ACC112 (cell line): ENCODE measurements around the gene AKR1C8.
"Not testable (repeated sequence)": the region's sequence is repeated elsewhere in the genome, so short reads cannot be mapped to it uniquely, and the experiment has no call there.

Experiments used
- H2AFZ ChIP-seq: fragments of 200-600 bp; sonication (generic); one replicate; pipeline ENCODE4 v1.6.0; 2017; ENCODE audit warnings: antibody characterized with exemption, low read length; ENCODE audit not compliant: unreplicated experiment
- H3K27ac ChIP-seq: fragments of 200-600 bp; sonication (generic); 2 replicates; pipeline ENCODE4 v1.5.1; 2014; ENCODE audit warnings: low read depth, mild to moderate bottlenecking, antibody characterized with exemption, low read length, moderate library complexity
- H3K27me3 ChIP-seq: fragments of 200-600 bp; sonication (generic); 2 replicates; pipeline ENCODE4 v1.6.1; 2014; ENCODE audit warnings: mild to moderate bottlenecking, antibody characterized with exemption, low read length, moderate library complexity, mixed read lengths; ENCODE audit not compliant: insufficient read depth
- H3K36me3 ChIP-seq: fragments of 200-600 bp; sonication (generic); 2 replicates; pipeline ENCODE4 v1.6.1; 2016; ENCODE audit warnings: mild to moderate bottlenecking, antibody characterized with exemption, low read length, moderate library complexity, mixed read lengths; ENCODE audit not compliant: insufficient read depth
- H3K4me1 ChIP-seq: fragments of 200-600 bp; sonication (generic); one replicate; pipeline ENCODE4 v1.6.1; 2016; ENCODE audit warnings: low read length, mixed read lengths; ENCODE audit not compliant: insufficient read depth, unreplicated experiment, control insufficient read depth
- H3K4me3 ChIP-seq: fragments of 200-600 bp; sonication (generic); 2 replicates; pipeline ENCODE4 v1.5.1; 2014; ENCODE audit warnings: mild to moderate bottlenecking, low read depth, low read length
- H3K79me2 ChIP-seq: fragments of 200-600 bp; sonication (generic); one replicate; pipeline ENCODE4 v1.6.0; 2016; ENCODE audit warnings: low read length; ENCODE audit not compliant: control insufficient read depth, unreplicated experiment, insufficient read depth

The AKR1C8 gene

DNA sequence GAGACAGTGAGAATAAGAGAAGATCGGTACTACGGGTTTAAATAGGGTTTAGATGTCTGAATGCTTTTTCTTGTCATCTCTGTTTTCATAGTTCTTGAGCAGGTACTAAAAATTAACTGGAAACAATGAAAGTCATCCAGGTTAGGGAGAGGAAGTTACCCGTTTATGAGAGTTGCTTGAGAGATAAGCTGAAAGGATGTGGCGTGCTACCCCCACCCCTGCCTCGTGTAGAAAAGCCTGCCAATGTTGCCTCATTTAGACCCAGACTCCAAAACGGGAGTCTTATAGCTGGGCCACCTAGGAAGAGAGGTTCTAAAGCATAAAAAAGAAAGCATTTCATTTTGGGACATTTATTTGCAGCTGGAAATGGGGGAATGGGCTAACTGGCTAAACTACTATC, 21.8 kb upstream of the AKR1C8 start:
- peaks cover 65% of the 10 kb centered on the region for H3K27me3 ChIP-seq
- H3K79me2 ChIP-seq = no peaks in the 10 kb centered on the region
- no peak overlapping the region for H3K27ac ChIP-seq
- H2AFZ ChIP-seq = no peak overlapping the region
- no peak overlapping the region for H3K4me3 ChIP-seq
- H3K4me1 ChIP-seq = no peaks in the 10 kb centered on the region
- no peaks in the 10 kb centered on the region for H3K36me3 ChIP-seq

DNA sequence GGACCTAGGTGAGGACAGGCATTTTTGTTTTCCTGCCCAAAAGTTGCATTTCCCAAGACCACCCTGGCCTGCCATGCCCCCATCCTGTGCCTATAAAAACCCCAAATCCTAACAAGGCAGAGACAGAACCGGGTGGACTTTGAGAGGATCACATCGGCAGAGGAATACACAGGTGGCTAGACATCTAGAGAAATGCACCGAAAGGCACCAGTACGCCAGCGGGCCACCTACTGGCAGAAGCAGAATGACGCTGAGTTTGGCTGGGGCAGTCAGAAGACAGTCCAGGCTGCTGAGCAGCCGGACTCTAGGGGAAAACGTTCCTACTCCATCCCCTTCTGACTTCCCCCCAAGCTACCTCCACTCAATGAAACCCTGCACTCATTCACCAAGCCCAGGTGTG, 14.4 kb upstream of the AKR1C8 start:
- no peak overlapping the region for H3K27ac ChIP-seq
- no peaks in the 10 kb centered on the region for H3K4me1 ChIP-seq
- H3K79me2 ChIP-seq = no peaks in the 10 kb centered on the region
- H2AFZ ChIP-seq = no peak overlapping the region
- H3K36me3 ChIP-seq = no peaks in the 10 kb centered on the region
- no peak overlapping the region for H3K4me3 ChIP-seq
- peaks cover 24% of the 10 kb centered on the region for H3K27me3 ChIP-seq

DNA sequence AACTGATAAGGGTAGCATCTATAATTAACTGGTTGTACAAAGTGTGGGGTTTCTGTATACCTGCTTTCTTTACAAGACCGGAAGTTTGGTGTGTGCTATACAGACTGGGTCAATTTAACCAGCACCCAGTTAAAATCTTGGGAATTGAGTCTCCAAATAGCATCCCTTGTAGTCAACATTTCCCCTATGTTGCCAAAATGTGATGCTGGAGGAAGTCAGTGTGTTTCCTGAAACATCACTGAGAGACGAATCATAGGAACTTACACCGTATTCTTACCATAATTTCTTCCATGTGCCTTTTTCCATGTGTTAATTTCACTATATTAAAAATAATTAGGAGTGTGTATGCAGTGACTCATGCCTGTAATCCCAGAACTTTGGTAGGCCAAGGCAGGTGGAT, 13.4 kb upstream of the AKR1C8 start:
- H3K79me2 ChIP-seq = no peaks in the 10 kb centered on the region
- no peak overlapping the region for H3K4me3 ChIP-seq
- no peak overlapping the region for H3K27ac ChIP-seq
- no peaks in the 10 kb centered on the region for H3K36me3 ChIP-seq
- no peak overlapping the region for H2AFZ ChIP-seq
- H3K4me1 ChIP-seq = no peaks in the 10 kb centered on the region
- H3K27me3 ChIP-seq = peaks cover 14% of the 10 kb centered on the region; the same call in 1 of the 2 replicates

DNA sequence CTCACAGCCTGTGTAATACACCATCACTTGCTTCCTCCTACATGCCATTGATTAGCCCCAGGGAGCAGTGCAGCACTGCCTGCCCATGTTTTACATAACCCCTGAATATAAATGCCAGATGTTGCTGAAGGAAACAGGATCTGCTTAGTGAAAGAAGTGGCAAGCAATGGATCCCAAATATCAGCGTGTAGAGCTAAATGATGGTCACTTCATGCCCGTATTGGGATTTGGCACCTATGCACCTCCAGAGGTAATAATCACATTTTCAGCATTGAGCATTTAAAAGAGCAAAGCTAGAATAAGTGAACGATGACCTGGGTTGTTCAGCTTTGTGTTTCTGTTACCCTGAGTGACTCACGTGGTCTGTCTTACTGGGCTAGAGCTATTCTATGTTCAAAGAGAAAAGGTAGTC, 11.8 kb upstream of the AKR1C8 start, which contains the start of gene AKR1C4:
AKR1C4 (plus strand) TSS at position 136 of the 412 bp plus-strand sequence; CDS start at position 167, 31 bp downstream.
- no peak within 1 kb of the TSS for H3K27ac ChIP-seq
- no peak within 1 kb of the TSS for H2AFZ ChIP-seq
- H3K27me3 ChIP-seq = peaks cover under 1% of the 10 kb centered on the region; the same call in 1 of the 2 replicates
- H3K36me3 ChIP-seq = no peaks in the 10 kb centered on the region
- H3K4me1 ChIP-seq = no peaks in the 10 kb centered on the region
- no peaks in the 10 kb centered on the region for H3K79me2 ChIP-seq
- no peak within 1 kb of the TSS for H3K4me3 ChIP-seq

DNA sequence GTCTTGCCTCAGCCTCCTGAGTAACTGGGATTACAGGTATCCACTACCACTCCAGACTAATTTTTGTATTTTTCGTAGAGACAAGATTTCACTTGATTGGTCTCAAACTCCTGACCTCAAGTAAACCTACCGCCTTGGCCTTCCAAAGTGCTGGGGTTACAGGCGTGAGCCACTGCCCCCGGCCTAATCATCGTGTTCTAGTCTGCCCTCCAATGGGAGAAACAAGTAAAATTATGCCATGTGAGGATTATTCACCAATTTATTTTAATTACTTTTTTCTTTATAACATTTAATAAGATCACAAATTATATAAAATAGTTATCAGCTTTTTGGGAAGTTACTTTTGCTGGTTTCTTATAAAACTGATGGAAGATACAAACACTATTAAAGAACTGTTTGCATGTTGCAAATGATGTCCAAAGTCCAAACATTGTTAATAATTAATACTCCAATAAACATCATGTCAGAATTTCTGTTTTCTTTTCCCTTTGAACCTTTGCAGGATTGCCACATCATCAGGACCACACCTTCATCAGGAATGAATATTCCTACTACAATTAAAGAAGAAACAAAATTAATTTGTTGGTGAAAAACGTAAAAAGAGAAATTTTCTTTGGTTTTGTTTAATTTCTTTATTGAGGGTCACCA, 10.9 kb upstream of the AKR1C8 start:
- no peaks in the 10 kb centered on the region for H3K27me3 ChIP-seq
- H3K79me2 ChIP-seq = no peaks in the 10 kb centered on the region
- no peak overlapping the region for H3K27ac ChIP-seq
- no peak overlapping the region for H3K4me3 ChIP-seq
- no peaks in the 10 kb centered on the region for H3K4me1 ChIP-seq
- H3K36me3 ChIP-seq = no peaks in the 10 kb centered on the region
- no peak overlapping the region for H2AFZ ChIP-seq

DNA sequence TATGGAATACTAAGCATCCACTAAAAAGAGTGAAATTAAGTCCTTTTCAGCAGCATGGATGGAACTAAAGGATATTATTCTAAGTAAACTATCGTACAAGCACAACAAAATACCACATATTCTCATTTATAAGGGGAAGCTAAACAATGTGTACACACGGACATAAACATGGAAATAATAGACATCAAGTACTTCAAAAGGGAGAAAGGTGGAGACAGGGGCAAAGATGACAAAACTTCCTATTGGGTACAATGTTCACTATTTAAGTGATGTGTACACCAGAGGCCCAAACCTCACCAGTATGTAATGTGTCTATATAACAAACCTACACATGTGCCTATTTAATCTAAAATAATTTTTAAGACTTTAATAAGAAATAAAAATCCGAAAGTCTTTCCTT, 9.5 kb upstream of the AKR1C8 start:
- Histone ChIP-seq H3K36me3 (no peaks in the 10 kb centered on the region), H3K27ac (no peak overlapping the region)

DNA sequence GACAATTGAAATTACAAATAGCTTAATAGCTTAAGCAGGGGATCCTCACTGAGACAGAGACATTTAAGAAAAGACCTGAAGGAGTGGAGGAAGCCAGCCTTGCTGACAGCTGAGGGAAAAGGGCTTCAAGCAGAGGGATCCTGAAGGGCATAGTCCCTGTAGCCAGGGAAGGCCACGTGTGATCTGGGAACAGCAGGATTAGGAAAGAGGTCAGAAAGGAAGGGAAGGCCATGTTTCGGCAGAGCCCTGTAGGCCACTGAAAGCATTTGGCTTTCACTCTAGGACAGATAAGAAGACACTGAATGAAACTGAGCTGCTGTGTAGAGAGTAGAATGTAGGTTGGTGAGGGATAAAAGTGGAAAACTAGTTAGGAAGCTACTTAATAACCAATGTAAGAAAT, 3.4 kb upstream of the AKR1C8 start:
- no peak overlapping the region for H3K27ac ChIP-seq

More for the DNA sequence above, 9.5 kb upstream of the AKR1C8 start:
- Histone ChIP-seq H3K79me2 (no peaks in the 10 kb centered on the region), H3K4me3 (no peak overlapping the region), H2AFZ (no peak overlapping the region), H3K27me3 (no peaks in the 10 kb centered on the region), H3K4me1 (no peaks in the 10 kb centered on the region)

DNA sequence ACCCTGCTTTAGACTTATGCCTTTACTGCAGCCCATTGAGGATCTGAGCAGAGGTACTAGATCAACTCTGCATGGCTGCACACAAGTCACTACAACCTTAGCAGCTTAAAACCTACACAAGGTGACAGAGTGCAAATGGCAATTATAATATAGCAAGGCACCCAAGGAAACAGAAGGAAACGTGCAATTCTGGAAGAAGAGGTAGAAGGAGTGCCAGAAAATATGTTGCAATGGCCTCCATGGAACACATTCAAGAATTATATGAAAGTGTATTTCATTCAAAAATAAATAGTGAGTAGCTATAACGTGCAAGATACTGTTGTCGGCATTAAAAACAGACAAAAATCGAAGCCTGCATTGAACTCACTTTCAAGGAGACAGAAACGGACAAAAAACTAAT, 2.9 kb upstream of the AKR1C8 start:
- Histone ChIP-seq H3K4me3 (no peak overlapping the region), H2AFZ (peak overlapping the region; percentile 78), H3K4me1 (no peaks in the 10 kb centered on the region), H3K27me3 (no peaks in the 10 kb centered on the region), H3K79me2 (no peaks in the 10 kb centered on the region), H3K27ac (no peak overlapping the region), H3K36me3 (no peaks in the 10 kb centered on the region)

More for the DNA sequence above, 3.4 kb upstream of the AKR1C8 start:
- no peak overlapping the region for H3K4me3 ChIP-seq
- peak overlapping the region; percentile 78 for H2AFZ ChIP-seq
- no peaks in the 10 kb centered on the region for H3K4me1 ChIP-seq
- no peaks in the 10 kb centered on the region for H3K79me2 ChIP-seq
- no peaks in the 10 kb centered on the region for H3K36me3 ChIP-seq
- no peaks in the 10 kb centered on the region for H3K27me3 ChIP-seq

DNA sequence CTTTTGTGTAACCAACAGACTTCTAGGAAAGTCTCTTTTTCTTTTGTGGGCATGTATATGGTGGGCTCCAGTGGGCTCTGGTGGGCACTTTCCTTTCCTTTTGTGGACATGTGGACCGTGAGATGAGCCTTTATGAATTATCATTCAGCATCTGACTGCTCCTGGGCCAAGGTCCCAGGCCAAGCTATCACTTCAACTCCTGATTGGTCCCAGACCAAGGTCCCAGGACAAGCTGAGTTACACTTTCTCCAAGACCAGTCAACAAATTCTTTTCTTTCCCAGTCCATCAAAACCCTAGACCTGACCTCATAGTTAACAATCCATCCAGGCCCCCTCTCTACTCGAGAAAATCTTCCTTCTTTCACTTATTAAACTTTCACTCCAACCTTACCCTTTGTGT, 1.0 kb downstream of the AKR1C8 start:
- no peak overlapping the region for H3K4me3 ChIP-seq
- no peaks in the 10 kb centered on the region for H3K79me2 ChIP-seq

DNA sequence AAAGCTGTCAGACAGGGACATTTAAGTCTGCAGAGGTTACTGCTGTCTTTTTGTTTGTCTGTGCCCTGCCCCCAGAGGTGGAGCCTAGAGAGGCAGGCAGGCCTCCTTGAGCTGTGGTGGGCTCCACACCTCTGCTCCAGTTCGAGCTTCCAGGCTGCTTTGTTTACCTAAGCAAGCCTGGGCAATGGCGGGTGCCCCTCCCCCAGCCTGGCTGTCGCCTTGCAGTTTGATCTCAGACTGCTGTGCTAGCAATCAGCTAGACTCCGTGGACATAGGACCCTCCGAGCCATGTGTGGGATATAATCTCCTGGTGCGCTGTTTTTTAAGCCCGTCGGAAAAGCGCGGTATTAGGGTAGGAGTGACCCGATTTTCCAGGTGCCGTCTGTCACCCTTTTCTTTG, 4.4 kb downstream of the AKR1C8 start:
- H3K4me3 ChIP-seq, H3K27ac ChIP-seq, H2AFZ ChIP-seq, H3K4me1 ChIP-seq, H3K36me3 ChIP-seq, H3K27me3 ChIP-seq, H3K79me2 ChIP-seq: not testable (repeated sequence)

More for the DNA sequence above, 1.0 kb downstream of the AKR1C8 start:
- H3K27me3 ChIP-seq = no peaks in the 10 kb centered on the region
- no peaks in the 10 kb centered on the region for H3K4me1 ChIP-seq
- H3K36me3 ChIP-seq = no peaks in the 10 kb centered on the region
- no peak overlapping the region for H3K27ac ChIP-seq
- no peak overlapping the region for H2AFZ ChIP-seq

DNA sequence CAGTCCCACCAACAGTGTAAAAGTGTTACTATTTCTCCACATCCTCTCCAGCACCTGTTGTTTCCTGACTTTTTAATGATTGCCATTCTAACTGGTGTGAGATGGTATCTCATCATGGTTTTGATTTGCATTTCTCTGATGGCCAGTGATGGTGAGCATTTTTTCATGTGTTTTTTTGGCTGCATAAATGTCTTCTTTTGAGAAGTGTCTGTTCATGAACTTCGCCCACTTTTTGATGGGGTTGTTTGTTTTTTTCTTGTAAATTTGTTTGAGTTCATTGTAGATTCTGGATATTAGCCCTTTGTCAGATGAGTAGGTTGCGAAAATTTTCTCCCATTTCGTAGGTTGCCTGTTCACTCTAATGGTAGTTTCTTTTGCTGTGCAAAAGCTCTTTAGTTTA, 9.4 kb downstream of the AKR1C8 start:
- H3K27me3 ChIP-seq, H3K36me3 ChIP-seq, H3K4me3 ChIP-seq, H3K4me1 ChIP-seq, H2AFZ ChIP-seq, H3K27ac ChIP-seq, H3K79me2 ChIP-seq: not testable (repeated sequence)
